Measurements from ENCODE around the gene SORCS2. TPM values are rescaled to one million over a fixed set of nuclear protein-coding genes. Genes with fewer than 3 reads are reported as not detected.

The SORCS2 gene
- total RNA-seq, 1 experiment from 2014 or later: 4.1 TPM

DNA sequence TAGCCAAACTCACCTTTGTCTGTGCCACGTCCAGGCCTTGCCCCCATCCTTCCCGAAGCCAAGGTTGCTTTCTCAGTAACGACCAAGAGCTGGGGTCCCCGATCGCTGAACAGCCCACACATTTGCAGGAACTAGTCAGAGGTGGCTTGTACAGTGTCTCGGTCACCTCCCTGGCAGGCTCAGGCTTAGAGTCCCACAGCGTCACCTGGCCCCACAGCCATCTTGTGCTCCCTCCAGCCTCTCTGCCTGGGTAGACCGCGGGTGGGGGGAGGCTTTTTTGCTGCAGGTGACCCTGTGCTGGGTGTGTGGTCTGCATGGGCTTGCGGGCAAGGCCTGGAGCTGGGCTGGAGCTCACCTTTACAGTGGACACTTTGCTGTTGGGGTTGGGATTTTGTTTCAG, 182.2 kb downstream of the SORCS2 start:
- Histone ChIP-seq H3K4me3 (ENCODE audit: low read length) (no peak overlapping the region), H3K27ac (ENCODE audit: low read length) (no peak overlapping the region), H3K9me3 (ENCODE audit: low read length) (no peaks in the 10 kb centered on the region), H3F3A (ENCODE audit: low read length, unreplicated experiment) (no peaks in the 10 kb centered on the region), H4K20me1 (ENCODE audit: low read length) (no peaks in the 10 kb centered on the region), H3K36me3 (ENCODE audit: low read depth, low read length) (no peaks in the 10 kb centered on the region), H2AFZ (ENCODE audit: low read length) (no peak overlapping the region), H3K9ac (ENCODE audit: low read length) (no peak overlapping the region), H3K4me1 (ENCODE audit: insufficient read depth, low read length) (no peaks in the 10 kb centered on the region), H3K4me2 (ENCODE audit: low read length) (no peak overlapping the region), H3K27me3 (ENCODE audit: low read length) (no peaks in the 10 kb centered on the region), H3K9me2 (replicated peaks; ENCODE audit: low read length) (no peaks in the 10 kb centered on the region), H3K79me2 (ENCODE audit: low read length) (no peaks in the 10 kb centered on the region)
- TF ChIP-seq EZH2phosphoT487 (IDR thresholded peaks at IDR 0.05; ENCODE audit: borderline replicate concordance, low read length) (no peak), EZH2 (IDR thresholded peaks at IDR 0.05; ENCODE audit: low read length, unreplicated experiment) (no peak)
- TF ChIP-seq, protein P1, sequence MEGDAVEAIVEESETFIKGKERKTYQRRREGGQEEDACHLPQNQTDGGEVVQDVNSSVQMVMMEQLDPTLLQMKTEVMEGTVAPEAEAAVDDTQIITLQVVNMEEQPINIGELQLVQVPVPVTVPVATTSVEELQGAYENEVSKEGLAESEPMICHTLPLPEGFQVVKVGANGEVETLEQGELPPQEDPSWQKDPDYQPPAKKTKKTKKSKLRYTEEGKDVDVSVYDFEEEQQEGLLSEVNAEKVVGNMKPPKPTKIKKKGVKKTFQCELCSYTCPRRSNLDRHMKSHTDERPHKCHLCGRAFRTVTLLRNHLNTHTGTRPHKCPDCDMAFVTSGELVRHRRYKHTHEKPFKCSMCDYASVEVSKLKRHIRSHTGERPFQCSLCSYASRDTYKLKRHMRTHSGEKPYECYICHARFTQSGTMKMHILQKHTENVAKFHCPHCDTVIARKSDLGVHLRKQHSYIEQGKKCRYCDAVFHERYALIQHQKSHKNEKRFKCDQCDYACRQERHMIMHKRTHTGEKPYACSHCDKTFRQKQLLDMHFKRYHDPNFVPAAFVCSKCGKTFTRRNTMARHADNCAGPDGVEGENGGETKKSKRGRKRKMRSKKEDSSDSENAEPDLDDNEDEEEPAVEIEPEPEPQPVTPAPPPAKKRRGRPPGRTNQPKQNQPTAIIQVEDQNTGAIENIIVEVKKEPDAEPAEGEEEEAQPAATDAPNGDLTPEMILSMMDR (conservative IDR thresholded peaks at IDR 0.05; ENCODE audit: low read depth, low read length): no peak
- CTCF ChIA-PET: no interaction called here
- BruUV-seq (replicated peaks): no TSS peak
- POLR2A ChIA-PET (ENCODE audit: unreplicated experiment): no interaction called here
- no peak for ATAC-seq
- DNase-seq: no peak
- intact Hi-C loops (cut with micrococcal nuclease): no loop called here

DNA sequence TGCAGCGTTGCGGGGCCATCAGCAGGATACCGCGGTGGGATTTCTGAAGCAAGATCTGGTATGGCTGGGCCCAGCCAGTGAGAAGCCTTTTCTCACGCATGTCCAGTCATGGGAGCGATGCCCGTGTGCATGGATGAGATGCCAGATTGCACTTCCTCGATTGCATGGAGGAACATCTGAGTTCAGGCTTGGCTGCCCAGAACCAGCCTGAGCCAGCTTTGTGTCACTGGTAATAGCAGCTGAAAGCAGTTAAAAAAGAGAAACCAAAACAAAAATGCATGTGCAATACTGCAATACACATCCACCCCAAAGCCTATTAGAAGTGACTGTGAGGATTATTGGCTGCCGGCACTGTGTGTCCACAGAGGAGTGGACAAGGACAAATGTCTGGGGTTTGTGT, 183.1 kb downstream of the SORCS2 start:
- CTCF ChIA-PET: no interaction called here
- POLR2A ChIA-PET (ENCODE audit: unreplicated experiment): no interaction called here
- Histone ChIP-seq H3K79me2 (ENCODE audit: low read length) (no peaks in the 10 kb centered on the region), H3K4me2 (ENCODE audit: low read length) (no peak overlapping the region), H3K4me1 (ENCODE audit: insufficient read depth, low read length) (no peaks in the 10 kb centered on the region), H2AFZ (ENCODE audit: low read length) (no peak overlapping the region), H3K27me3 (ENCODE audit: low read length) (no peaks in the 10 kb centered on the region), H3K4me3 (ENCODE audit: low read length) (no peak overlapping the region), H3K9me2 (replicated peaks; ENCODE audit: low read length) (no peaks in the 10 kb centered on the region), H3K27ac (ENCODE audit: low read length) (no peak overlapping the region), H3K9me3 (ENCODE audit: low read length) (no peaks in the 10 kb centered on the region), H3K36me3 (ENCODE audit: low read depth, low read length) (no peaks in the 10 kb centered on the region), H3F3A (ENCODE audit: low read length, unreplicated experiment) (no peaks in the 10 kb centered on the region), H4K20me1 (ENCODE audit: low read length) (no peaks in the 10 kb centered on the region), H3K9ac (ENCODE audit: low read length) (no peak overlapping the region)
- no peak for ATAC-seq
- intact Hi-C loops (cut with micrococcal nuclease): no loop called here
- BruUV-seq (replicated peaks): no TSS peak
- TF ChIP-seq, protein P1 (conservative IDR thresholded peaks at IDR 0.05; ENCODE audit: low read depth, low read length): no peak
- TF ChIP-seq EZH2phosphoT487 (IDR thresholded peaks at IDR 0.05; ENCODE audit: borderline replicate concordance, low read length): no peak
- TF ChIP-seq EZH2 (IDR thresholded peaks at IDR 0.05; ENCODE audit: low read length, unreplicated experiment): no peak
- DNase-seq: no peak

DNA sequence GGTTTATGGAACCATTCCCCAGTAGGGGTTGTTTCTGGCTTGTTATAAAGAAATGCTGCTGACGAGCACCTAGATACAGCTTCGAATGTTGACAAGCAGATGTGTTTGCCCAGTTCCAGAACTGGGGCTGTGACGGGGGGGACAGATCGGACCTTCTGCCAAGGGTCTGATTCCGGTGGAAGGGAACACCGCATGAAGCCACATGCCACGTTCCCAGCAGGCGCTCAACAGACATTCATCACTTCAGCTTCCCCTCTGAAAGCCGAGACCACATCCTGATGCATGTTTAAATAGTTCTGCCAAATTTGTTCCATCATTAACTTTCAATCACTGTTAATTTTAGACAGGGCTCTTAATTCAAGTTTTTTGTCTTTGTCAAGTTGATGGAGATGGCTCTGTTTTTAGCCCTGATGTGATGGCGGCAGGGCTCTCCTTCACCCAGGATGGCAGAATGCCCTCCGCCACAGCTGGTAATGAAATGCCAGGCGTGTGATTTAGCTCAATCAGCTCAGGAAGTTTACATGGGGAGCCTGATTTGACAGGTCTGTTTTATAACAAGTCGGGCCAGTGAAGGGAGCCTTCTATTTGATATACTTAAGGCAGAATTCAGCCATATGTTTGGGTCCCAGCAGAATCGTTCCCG, 185.0 kb downstream of the SORCS2 start:
- Histone ChIP-seq H2AFZ (ENCODE audit: low read length) (no peak overlapping the region), H3K4me2 (ENCODE audit: low read length) (no peak overlapping the region), H3F3A (ENCODE audit: low read length, unreplicated experiment) (no peaks in the 10 kb centered on the region), H3K79me2 (ENCODE audit: low read length) (no peaks in the 10 kb centered on the region), H3K27me3 (ENCODE audit: low read length) (no peaks in the 10 kb centered on the region), H3K9me3 (ENCODE audit: low read length) (no peaks in the 10 kb centered on the region), H3K36me3 (ENCODE audit: low read depth, low read length) (no peaks in the 10 kb centered on the region), H3K9ac (ENCODE audit: low read length) (no peak overlapping the region), H3K27ac (ENCODE audit: low read length) (no peak overlapping the region), H3K9me2 (replicated peaks; ENCODE audit: low read length) (no peaks in the 10 kb centered on the region), H3K4me3 (ENCODE audit: low read length) (no peak overlapping the region), H4K20me1 (ENCODE audit: low read length) (no peaks in the 10 kb centered on the region), H3K4me1 (ENCODE audit: insufficient read depth, low read length) (no peaks in the 10 kb centered on the region)
- intact Hi-C loops (cut with micrococcal nuclease): no loop called here
- no peak for DNase-seq
- CTCF ChIA-PET: no interaction called here
- BruUV-seq (replicated peaks): no TSS peak
- TF ChIP-seq, protein P1 (conservative IDR thresholded peaks at IDR 0.05; ENCODE audit: low read depth, low read length): no peak
- TF ChIP-seq EZH2 (IDR thresholded peaks at IDR 0.05; ENCODE audit: low read length, unreplicated experiment): no peak
- no peak for TF ChIP-seq EZH2phosphoT487 (IDR thresholded peaks at IDR 0.05; ENCODE audit: borderline replicate concordance, low read length)
- ATAC-seq: no peak
- POLR2A ChIA-PET (ENCODE audit: unreplicated experiment): no interaction called here

All from PC-3 (cell line).